HL-60 (cell line): ENCODE results near the gene VRK3.
A peak's percentile ranks its signal among the peaks of the same experiment; 100 is the strongest.

ENCODE experiments used
- DNase-seq, 2 experiments: peaks; one replicate each; pipeline ENCODE4 v3.0.0-alpha.2; 2010 to 2020; ENCODE audit warnings: low read depth in 1 of 2, low spot score in 1 of 2
- H3K27ac ChIP-seq: fragments of 250-450 bp; sonication (Bioruptor Pico); replicated peaks from 2 replicates; pipeline ENCODE4 v1.5.1; 2020; ENCODE audit warnings: mild to moderate bottlenecking, moderate library complexity
- H3K27me3 ChIP-seq: fragments of 250-450 bp; sonication (Bioruptor Pico); 2 replicates; pipeline ENCODE4 v1.5.1; 2021; ENCODE audit warnings: mild to moderate bottlenecking, moderate library complexity; ENCODE audit not compliant: insufficient read depth, poor library complexity, severe bottlenecking
- H3K4me3 ChIP-seq: replicated peaks from 2 replicates; pipeline ENCODE4 v1.5.1; 2011; ENCODE audit warnings: mild to moderate bottlenecking, control low read depth, low read length; ENCODE audit not compliant: insufficient read depth
- GABPA ChIP-seq: IDR thresholded peaks from 2 replicates; pipeline ENCODE4 v1.6.1; 2012; ENCODE audit warnings: low read depth
- POLR2AphosphoS5 ChIP-seq: IDR thresholded peaks from 2 replicates; pipeline ENCODE4 v1.6.1; 2012; ENCODE audit warnings: low read depth
- SPI1 ChIP-seq: IDR thresholded peaks from 2 replicates; pipeline ENCODE4 v1.6.1; 2012; ENCODE audit warnings: low read depth, mild to moderate bottlenecking, borderline replicate concordance
- TF ChIP-seq, protein P1 (sequence below): IDR thresholded peaks from 2 replicates; pipeline ENCODE4 v1.6.1; 2012; ENCODE audit warnings: low read depth; ENCODE audit not compliant: insufficient replicate concordance
- TF ChIP-seq, protein P2 (sequence below): IDR thresholded peaks from one replicate; pipeline ENCODE4 v1.5.1; 2011; ENCODE audit warnings: low read length, control low read depth, inconsistent platforms; ENCODE audit not compliant: insufficient read depth

Gene VRK3

GRCh38 chr19:50047671-50048070, 22.5 kb upstream of the VRK3 start:
- H3K27me3 ChIP-seq: no peaks in the 10 kb centered on the region
- DNase-seq: no peak
- no peak overlapping the region for H3K4me3 ChIP-seq
- no peak for TF ChIP-seq SPI1
- no peak for TF ChIP-seq GABPA
- TF ChIP-seq, protein P1, sequence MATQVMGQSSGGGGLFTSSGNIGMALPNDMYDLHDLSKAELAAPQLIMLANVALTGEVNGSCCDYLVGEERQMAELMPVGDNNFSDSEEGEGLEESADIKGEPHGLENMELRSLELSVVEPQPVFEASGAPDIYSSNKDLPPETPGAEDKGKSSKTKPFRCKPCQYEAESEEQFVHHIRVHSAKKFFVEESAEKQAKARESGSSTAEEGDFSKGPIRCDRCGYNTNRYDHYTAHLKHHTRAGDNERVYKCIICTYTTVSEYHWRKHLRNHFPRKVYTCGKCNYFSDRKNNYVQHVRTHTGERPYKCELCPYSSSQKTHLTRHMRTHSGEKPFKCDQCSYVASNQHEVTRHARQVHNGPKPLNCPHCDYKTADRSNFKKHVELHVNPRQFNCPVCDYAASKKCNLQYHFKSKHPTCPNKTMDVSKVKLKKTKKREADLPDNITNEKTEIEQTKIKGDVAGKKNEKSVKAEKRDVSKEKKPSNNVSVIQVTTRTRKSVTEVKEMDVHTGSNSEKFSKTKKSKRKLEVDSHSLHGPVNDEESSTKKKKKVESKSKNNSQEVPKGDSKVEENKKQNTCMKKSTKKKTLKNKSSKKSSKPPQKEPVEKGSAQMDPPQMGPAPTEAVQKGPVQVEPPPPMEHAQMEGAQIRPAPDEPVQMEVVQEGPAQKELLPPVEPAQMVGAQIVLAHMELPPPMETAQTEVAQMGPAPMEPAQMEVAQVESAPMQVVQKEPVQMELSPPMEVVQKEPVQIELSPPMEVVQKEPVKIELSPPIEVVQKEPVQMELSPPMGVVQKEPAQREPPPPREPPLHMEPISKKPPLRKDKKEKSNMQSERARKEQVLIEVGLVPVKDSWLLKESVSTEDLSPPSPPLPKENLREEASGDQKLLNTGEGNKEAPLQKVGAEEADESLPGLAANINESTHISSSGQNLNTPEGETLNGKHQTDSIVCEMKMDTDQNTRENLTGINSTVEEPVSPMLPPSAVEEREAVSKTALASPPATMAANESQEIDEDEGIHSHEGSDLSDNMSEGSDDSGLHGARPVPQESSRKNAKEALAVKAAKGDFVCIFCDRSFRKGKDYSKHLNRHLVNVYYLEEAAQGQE: no peak
- TF ChIP-seq, protein P2, sequence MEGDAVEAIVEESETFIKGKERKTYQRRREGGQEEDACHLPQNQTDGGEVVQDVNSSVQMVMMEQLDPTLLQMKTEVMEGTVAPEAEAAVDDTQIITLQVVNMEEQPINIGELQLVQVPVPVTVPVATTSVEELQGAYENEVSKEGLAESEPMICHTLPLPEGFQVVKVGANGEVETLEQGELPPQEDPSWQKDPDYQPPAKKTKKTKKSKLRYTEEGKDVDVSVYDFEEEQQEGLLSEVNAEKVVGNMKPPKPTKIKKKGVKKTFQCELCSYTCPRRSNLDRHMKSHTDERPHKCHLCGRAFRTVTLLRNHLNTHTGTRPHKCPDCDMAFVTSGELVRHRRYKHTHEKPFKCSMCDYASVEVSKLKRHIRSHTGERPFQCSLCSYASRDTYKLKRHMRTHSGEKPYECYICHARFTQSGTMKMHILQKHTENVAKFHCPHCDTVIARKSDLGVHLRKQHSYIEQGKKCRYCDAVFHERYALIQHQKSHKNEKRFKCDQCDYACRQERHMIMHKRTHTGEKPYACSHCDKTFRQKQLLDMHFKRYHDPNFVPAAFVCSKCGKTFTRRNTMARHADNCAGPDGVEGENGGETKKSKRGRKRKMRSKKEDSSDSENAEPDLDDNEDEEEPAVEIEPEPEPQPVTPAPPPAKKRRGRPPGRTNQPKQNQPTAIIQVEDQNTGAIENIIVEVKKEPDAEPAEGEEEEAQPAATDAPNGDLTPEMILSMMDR: no peak
- TF ChIP-seq POLR2AphosphoS5: no peak
- H3K27ac ChIP-seq: no peak overlapping the region

- DNase-seq: peak in 1 of 2 experiments; percentile 18
These were observed 21.7 kb upstream of the VRK3 start for GRCh38 chr19:50046649-50047503.

DNA sequence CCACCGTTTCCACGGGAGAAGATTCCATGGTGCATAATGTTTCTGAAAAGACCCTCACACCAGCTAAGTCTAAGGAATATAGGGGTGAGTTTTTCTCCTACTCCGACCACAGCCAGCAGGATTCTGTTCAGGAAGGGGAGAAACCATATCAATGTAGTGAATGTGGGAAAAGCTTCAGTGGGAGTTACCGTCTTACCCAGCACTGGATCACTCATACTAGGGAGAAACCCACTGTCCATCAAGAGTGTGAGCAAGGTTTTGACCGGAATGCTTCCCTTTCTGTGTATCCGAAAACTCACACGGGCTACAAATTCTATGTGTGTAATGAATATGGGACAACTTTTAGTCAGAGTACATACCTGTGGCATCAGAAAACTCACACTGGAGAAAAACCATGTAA, 19.8 kb upstream of the VRK3 start:
- Histone ChIP-seq H3K27me3 (no peaks in the 10 kb centered on the region), H3K27ac (no peak overlapping the region), H3K4me3 (no peak overlapping the region)
- DNase-seq: no peak
- TF ChIP-seq, protein P2: no peak
- no peak for TF ChIP-seq SPI1
- TF ChIP-seq, protein P1: no peak
- no peak for TF ChIP-seq GABPA
- TF ChIP-seq POLR2AphosphoS5: no peak

More at GRCh38 chr19:50046649-50047503, 21.7 kb upstream of the VRK3 start:
- Histone ChIP-seq H3K27ac (no peak overlapping the region), H3K4me3 (no peak overlapping the region), H3K27me3 (no peaks in the 10 kb centered on the region)
- TF ChIP-seq, protein P2: peak; percentile 36
- TF ChIP-seq SPI1: no peak
